HL-60 (cell line): ENCODE results near the gene GNAL.

ENCODE experiments used
- CTCF ChIP-seq: IDR thresholded peaks from one replicate; pipeline ENCODE4 v1.5.1; 2011; ENCODE audit warnings: low read length, control low read depth, inconsistent platforms; ENCODE audit not compliant: insufficient read depth
- GABPA ChIP-seq: IDR thresholded peaks from 2 replicates; pipeline ENCODE4 v1.6.1; 2012; ENCODE audit warnings: low read depth
- POLR2AphosphoS5 ChIP-seq: IDR thresholded peaks from 2 replicates; pipeline ENCODE4 v1.6.1; 2012; ENCODE audit warnings: low read depth
- SPI1 ChIP-seq: IDR thresholded peaks from 2 replicates; pipeline ENCODE4 v1.6.1; 2012; ENCODE audit warnings: low read depth, mild to moderate bottlenecking, borderline replicate concordance

GRCh38 chr18:11906176-11906575 is 217.1 kb downstream of the GNAL start:
- TF ChIP-seq CTCF = no peak
- TF ChIP-seq GABPA = no peak
- no peak for TF ChIP-seq POLR2AphosphoS5
- no peak for TF ChIP-seq SPI1
